ENCODE measurements around the gene TMEM115.

- TF ChIP-seq EZH2 (IDR thresholded peaks at IDR 0.05; ENCODE audit: borderline replicate concordance, control insufficient read depth, low read depth, low read length) (no peak), PBX3 (IDR thresholded peaks at IDR 0.05; ENCODE audit: insufficient replicate concordance, low read depth, low read length) (no peak), SPI1 (IDR thresholded peaks at IDR 0.05; ENCODE audit: borderline replicate concordance, insufficient read depth, low read depth, low read length) (no peak), CTCF (IDR thresholded peaks at IDR 0.05 in 2 of 3, conservative IDR thresholded peaks at IDR 0.05 in 1 of 3; ENCODE audit: control insufficient read depth in 2 of 3, extremely low read depth in 1 of 3, insufficient read depth in 1 of 3, low read depth in 3 of 3, low read length in 3 of 3) (no peak)
Observed at GRCh38 chr3:50358355-50358910, 888 bp downstream of the TMEM115 start.
